SK-N-SH (cell line): ENCODE data around the gene LTBP2. TPM values are rescaled to one million over a fixed set of nuclear protein-coding genes. Genes with fewer than 3 reads are reported as not detected.

Experiments
- CTCF ChIA-PET: fragments of 300-600, 350-600 bp; formaldehyde crosslinking; extraction: SDS; loops from one replicate; lab custom pipeline; 2021; lab: Yijun Ruan, JAX
- POLR2A ChIA-PET: fragments of 350-600 bp; sonication (Branson Sonifier 250); formaldehyde crosslinking; extraction: SDS; loops from one replicate; lab custom pipeline; 2020; ENCODE audit warnings: antibody characterized with exemption, inconsistent platforms; lab: Yijun Ruan, JAX
- DNase-seq: peaks from one replicate; pipeline ENCODE4 v3.0.0; 2012
- H2AFZ ChIP-seq: fragments of 200-600 bp; sonication (generic); 2 replicates; pipeline ENCODE4 v1.8.1; 2016; ENCODE audit warnings: antibody characterized with exemption, mild to moderate bottlenecking, low read depth
- H3F3A ChIP-seq: fragments of 200-600 bp; sonication (generic); replicated peaks from 2 replicates; pipeline ENCODE3; 2016; ENCODE audit warnings: antibody characterized with exemption, mild to moderate bottlenecking; ENCODE audit not compliant: insufficient read depth
- H3K27ac ChIP-seq, 2 experiments: fragments of 200-500 bp in 1 of 2; fragments of 200-600 bp in 1 of 2; sonication (Bioruptor generic) in 1 of 2; sonication (generic), shearing (Covaris generic) in 1 of 2; 2 replicates each; pipeline versions ENCODE4 v1.5.1 to v1.6.1; 2014 to 2016; ENCODE audit warnings: low read depth in 2 of 2, inconsistent platforms in 1 of 2, low read length in 1 of 2, mild to moderate bottlenecking in 1 of 2, mixed read lengths in 1 of 2
- H3K27me3 ChIP-seq: fragments of 200-600 bp; sonication (generic), shearing (Covaris generic); 2 replicates; pipeline ENCODE4 v1.6.1; 2016; ENCODE audit warnings: mixed run types; ENCODE audit not compliant: insufficient read depth
- H3K36me3 ChIP-seq, 2 experiments: fragments of 200-500 bp in 1 of 2; fragments of 200-600 bp in 1 of 2; sonication (Bioruptor generic) in 1 of 2; sonication (generic) in 1 of 2; replicated peaks in 1 of 2; 2 replicates each; pipeline versions ENCODE3 to v1.5.1; 2014 to 2016; ENCODE audit warnings: low read length in 1 of 2, mild to moderate bottlenecking in 1 of 2; ENCODE audit not compliant: insufficient read depth in 2 of 2, control insufficient read depth in 1 of 2
- H3K4me1 ChIP-seq, 2 experiments: fragments of 200-500 bp in 1 of 2; fragments of 200-600 bp in 1 of 2; sonication (Bioruptor generic) in 1 of 2; sonication (generic), shearing (Covaris generic) in 1 of 2; 2 replicates each; pipeline versions ENCODE4 v1.5.1 to v1.6.1; 2014 to 2016; ENCODE audit warnings: low read depth in 1 of 2, low read length in 1 of 2, mixed run types in 1 of 2; ENCODE audit not compliant: insufficient read depth in 2 of 2, control insufficient read depth in 1 of 2
- H3K4me2 ChIP-seq: fragments of 200-600 bp; sonication (generic), shearing (Covaris generic); 2 replicates; pipeline ENCODE4 v1.6.1; 2017; ENCODE audit warnings: mixed run types
- H3K4me3 ChIP-seq, 2 experiments: fragments of 200-500 bp in 1 of 2; fragments of 200-600 bp in 1 of 2; sonication (Bioruptor generic) in 1 of 2; sonication (generic), shearing (Covaris generic) in 1 of 2; 2 replicates each; pipeline versions ENCODE4 v1.5.1 to v1.8.1; 2014 to 2016; ENCODE audit warnings: low read depth in 2 of 2, inconsistent platforms in 1 of 2, low read length in 1 of 2, mild to moderate bottlenecking in 1 of 2, mixed read lengths in 1 of 2, moderate library complexity in 1 of 2
- H3K79me2 ChIP-seq: fragments of 200-600 bp; sonication (generic); 2 replicates; pipeline ENCODE4 v1.8.1; 2017; ENCODE audit warnings: mild to moderate bottlenecking; ENCODE audit not compliant: insufficient read depth
- H3K9ac ChIP-seq: fragments of 200-600 bp; sonication (generic); 2 replicates; pipeline ENCODE4 v1.6.1; 2017; ENCODE audit warnings: mixed run types
- H3K9me2 ChIP-seq: fragments of 200-600 bp; sonication (generic); 2 replicates; pipeline ENCODE4 v1.6.1; 2017; ENCODE audit warnings: mixed run types
- H3K9me3 ChIP-seq: fragments of 200-600 bp; sonication (generic); 2 replicates; pipeline ENCODE4 v1.6.1; 2017; ENCODE audit warnings: mixed run types, mild to moderate bottlenecking, moderate library complexity
- H4K20me1 ChIP-seq: fragments of 200-600 bp; sonication (generic); 2 replicates; pipeline ENCODE4 v1.6.1; 2017; ENCODE audit warnings: mild to moderate bottlenecking, mixed run types; ENCODE audit not compliant: insufficient read depth
- CHD2 ChIP-seq: fragments of 150-350 bp; IDR thresholded peaks from 2 replicates; pipeline ENCODE4 v1.6.1; 2018; ENCODE audit warnings: low read length; ENCODE audit not compliant: partially characterized antibody
- EZH2phosphoT487 ChIP-seq: fragments of 200-600 bp; sonication (generic); IDR thresholded peaks from 2 replicates; pipeline ENCODE4 v1.6.1; 2017; ENCODE audit warnings: low read depth, mixed run types, mild to moderate bottlenecking, antibody characterized with exemption, moderate library complexity, borderline replicate concordance
- FOSL2 ChIP-seq: IDR thresholded peaks from 2 replicates; pipeline ENCODE4 v1.4.0; 2012; ENCODE audit warnings: low read depth, mild to moderate bottlenecking, moderate library complexity, borderline replicate concordance
- GABPA ChIP-seq: IDR thresholded peaks from 2 replicates; pipeline ENCODE4 v1.4.0; 2012; ENCODE audit warnings: low read depth, mild to moderate bottlenecking
- IRF3 ChIP-seq: fragments of 150-350 bp; IDR thresholded peaks from 2 replicates; pipeline ENCODE4 v1.6.1; 2016; ENCODE audit warnings: mild to moderate bottlenecking, low read depth, low read length
- JUND ChIP-seq: IDR thresholded peaks from 2 replicates; pipeline ENCODE4 v1.4.0; 2012
- MAX ChIP-seq: IDR thresholded peaks from 2 replicates; pipeline ENCODE4 v1.4.0; 2012; ENCODE audit warnings: low read depth
- NRF1 ChIP-seq: IDR thresholded peaks from 2 replicates; pipeline ENCODE4 v1.6.1; 2012; ENCODE audit warnings: low read depth, mild to moderate bottlenecking, low read length
- PBX3 ChIP-seq: IDR thresholded peaks from 2 replicates; pipeline ENCODE4; 2012
- POLR2AphosphoS5 ChIP-seq: IDR thresholded peaks from 2 replicates; pipeline ENCODE4 v1.6.1; 2012; ENCODE audit warnings: low read depth, low read length
- RAD21 ChIP-seq: IDR thresholded peaks from 2 replicates; pipeline ENCODE4 v1.6.1; 2012; ENCODE audit warnings: mild to moderate bottlenecking, low read length
- RCOR1 ChIP-seq: fragments of 150-350 bp; IDR thresholded peaks from 2 replicates; pipeline ENCODE4 v1.6.1; 2017; ENCODE audit warnings: antibody characterized with exemption, low read length
- RXRA ChIP-seq: IDR thresholded peaks from 2 replicates; pipeline ENCODE4 v1.4.0; 2012; ENCODE audit warnings: low read depth, mild to moderate bottlenecking, borderline replicate concordance
- TAF1 ChIP-seq: IDR thresholded peaks from 2 replicates; pipeline ENCODE4 v1.6.1; 2012; ENCODE audit warnings: low read depth, mild to moderate bottlenecking, low read length, moderate library complexity, borderline replicate concordance
- TCF12 ChIP-seq: IDR thresholded peaks from 2 replicates; pipeline ENCODE4 v1.4.0; 2012
- USF2 ChIP-seq: fragments of 150-350 bp; IDR thresholded peaks from 2 replicates; pipeline ENCODE4 v1.6.1; 2017; ENCODE audit warnings: antibody characterized with exemption, low read length, low read depth, borderline replicate concordance
- YY1 ChIP-seq: IDR thresholded peaks from 2 replicates; pipeline ENCODE4 v1.4.0; 2012; ENCODE audit warnings: low read depth, mild to moderate bottlenecking
- WGBS: methylation state at CpG from one replicate; pipeline ENCODE4 v1.1.6; 2017; ENCODE audit warnings: low lambda C conversion rate; 5-methylcytosine and 5-hydroxymethylcytosine counted together
- polyA plus RNA-seq, 3 experiments: library from polyadenylated mRNA; depleted of rRNA; stranded (reverse); fragments of >200 nt; gene quantifications; 2 replicates each; pipeline ENCODE4 v1.2.3, GENCODE V29; 2012

LTBP2 gene
- polyA plus RNA-seq, 1 of the 3 experiments (the other 2 are of a cell fraction): 58.8 TPM

GRCh38 chr14:74567219-74567618 is 44.8 kb downstream of the LTBP2 start:
- DNase-seq: no peak
- 100% methylated on average over 4 of the region's 9 CpGs for WGBS
- Histone ChIP-seq H3F3A (peaks cover 17% of the 10 kb centered on the region), H4K20me1 (peaks cover 13% of the 10 kb centered on the region; the same call in 1 of the 2 replicates), H3K9me3 (no peaks in the 10 kb centered on the region), H3K9ac (no peak overlapping the region), H3K27me3 (no peaks in the 10 kb centered on the region), H3K36me3 (peaks cover 14 to 20% of the 10 kb centered on the region in 2 experiments), H3K27ac (peak overlapping the region in 1 of 2 experiments; percentile 39; a peak in 3 of 4 replicates), H3K4me2 (no peak overlapping the region), H3K79me2 (peaks cover 86% of the 10 kb centered on the region), H3K4me1 (peaks cover 42 to 75% of the 10 kb centered on the region in 2 experiments), H2AFZ (no peak overlapping the region), H3K9me2 (no peaks in the 10 kb centered on the region), H3K4me3 (no peak overlapping the region)
- POLR2A ChIA-PET: no interaction called here
- TF ChIP-seq GABPA: no peak
- no peak for TF ChIP-seq TCF12
- TF ChIP-seq PBX3: no peak
- no peak for TF ChIP-seq FOSL2
- no peak for TF ChIP-seq IRF3
- no peak for TF ChIP-seq JUND
- TF ChIP-seq NRF1: no peak
- CTCF ChIA-PET: interaction anchor here (0.6 to 10.8 kb wide), 5 partner anchors 13 to 65 kb away, joined by 3 to 68 read pairs (median 31); partner anchors contain the start of gene LTBP2

GRCh38 chr14:74566174-74567141 is 45.6 kb downstream of the LTBP2 start:
- Histone ChIP-seq H2AFZ (no peak overlapping the region), H3K27ac (peak overlapping the region; percentile 39 to 62; a peak in 3 of 4 replicates)
- POLR2A ChIA-PET: no interaction called here

More at GRCh38 chr14:74566174-74567141, 45.6 kb downstream of the LTBP2 start:
- WGBS: 95% methylated on average over 11 of the region's 15 CpGs
- H3K27me3 ChIP-seq: no peaks in the 10 kb centered on the region
- peaks cover 20% of the 10 kb centered on the region; the same call in 1 of the 2 replicates for H4K20me1 ChIP-seq
- no peaks in the 10 kb centered on the region for H3K9me2 ChIP-seq
- TF ChIP-seq RAD21 (no peak), TAF1 (no peak), YY1 (no peak), POLR2AphosphoS5 (no peak), PBX3 (no peak), NRF1 (no peak), CHD2 (no peak), EZH2phosphoT487 (no peak), MAX (no peak), USF2 (no peak), RXRA (no peak), RCOR1 (no peak), IRF3 (no peak)
- peaks cover 14 to 24% of the 10 kb centered on the region in 2 experiments for H3K36me3 ChIP-seq
- H3K4me1 ChIP-seq: peaks cover 40 to 68% of the 10 kb centered on the region in 2 experiments
- CTCF ChIA-PET: interaction anchor here (0.6 to 10.8 kb wide), 9 partner anchors 12 to 339 kb away, joined by 3 to 68 read pairs (median 9); partner anchors contain the start of gene LTBP2
- H3K79me2 ChIP-seq: peaks cover 94% of the 10 kb centered on the region
- no peak for DNase-seq
- no peak overlapping the region for H3K4me3 ChIP-seq
- H3K4me2 ChIP-seq: no peak overlapping the region
- H3K9me3 ChIP-seq: no peaks in the 10 kb centered on the region
- H3F3A ChIP-seq: peaks cover 17% of the 10 kb centered on the region
- no peak overlapping the region for H3K9ac ChIP-seq
